Endothelial cell of umbilical vein (primary cell): ENCODE measurements around the gene CEP63. TPM values are rescaled to one million over a fixed set of nuclear protein-coding genes. Genes with fewer than 3 reads are reported as not detected.

Source experiments
- BruUV-seq: library from RNA; stranded (reverse); fragments of 400-500 nt; replicated peaks from 2 replicates; lab custom pipeline; 2021; lab: Mats Ljungman, UMichigan
- CTCF ChIA-PET: fragments of 300-600, 350-600 bp; sonication (Branson Sonifier 250); formaldehyde crosslinking; loops from one replicate; lab custom pipeline; 2021; ENCODE audit warnings: antibody characterized with exemption, inconsistent platforms; lab: Charles Lee
- POLR2A ChIA-PET: fragments of 300-600, 350-600 bp; sonication (Branson Sonifier 250); formaldehyde crosslinking; loops from one replicate; lab custom pipeline; 2021; ENCODE audit warnings: antibody characterized with exemption, inconsistent platforms; lab: Charles Lee
- DNase-seq: peaks from one replicate; pipeline ENCODE4 v3.0.0-alpha.2; 2011; ENCODE audit warnings: low read depth, low spot score
- FAIRE-seq: peaks from 2 replicates; lab custom pipeline; 2011; peaks lifted over from hg19 to GRCh38; lab: Jason Lieb, UNC
- H2AFZ ChIP-seq: 2 replicates; pipeline ENCODE4 v1.6.0; 2012; ENCODE audit warnings: low read depth, low read length, control low read depth, inconsistent platforms
- H3K27ac ChIP-seq: 2 replicates; pipeline ENCODE4 v1.5.1; 2011; ENCODE audit warnings: low read depth, mild to moderate bottlenecking, control low read depth, low read length, moderate library complexity; ENCODE audit not compliant: insufficient read depth
- H3K27me3 ChIP-seq, 2 experiments: 2 replicates each; pipeline versions ENCODE4 v1.6.0 to v1.6.1; 2011; ENCODE audit warnings: low read length in 2 of 2, mixed read lengths in 1 of 2; ENCODE audit not compliant: control insufficient read depth in 2 of 2, insufficient read depth in 2 of 2
- H3K36me3 ChIP-seq, 2 experiments: 2 replicates in 1 of 2; 3 replicates in 1 of 2; pipeline ENCODE4 v1.5.1; 2011; ENCODE audit warnings: low read length in 2 of 2, mild to moderate bottlenecking in 1 of 2, moderate library complexity in 1 of 2; ENCODE audit not compliant: control insufficient read depth in 2 of 2, insufficient read depth in 2 of 2; ENCODE audit errors: extremely low read depth in 1 of 2
- H3K4me1 ChIP-seq: 3 replicates; pipeline ENCODE4 v1.5.1; 2011; ENCODE audit warnings: mild to moderate bottlenecking, low read length; ENCODE audit not compliant: control insufficient read depth, insufficient read depth; ENCODE audit errors: extremely low read depth
- H3K4me2 ChIP-seq: 2 replicates; pipeline ENCODE4 v1.6.1; 2011; ENCODE audit warnings: low read length, control low read depth, mixed read lengths; ENCODE audit not compliant: insufficient read depth
- H3K4me3 ChIP-seq, 3 experiments: fragments of 200-600 bp in 1 of 3; sonication (generic), shearing (Covaris generic) in 1 of 3; replicated peaks in 1 of 3; 2 replicates each; pipeline ENCODE4 v1.5.1; 2011 to 2016; ENCODE audit warnings: control low read depth in 3 of 3, low read length in 3 of 3, mild to moderate bottlenecking in 2 of 3, inconsistent platforms in 1 of 3, low read depth in 1 of 3, moderate library complexity in 1 of 3; ENCODE audit not compliant: insufficient read depth in 1 of 3
- H3K79me2 ChIP-seq: 2 replicates; pipeline ENCODE4 v1.6.0; 2012; ENCODE audit warnings: low read length, inconsistent platforms; ENCODE audit not compliant: control insufficient read depth, insufficient read depth
- H3K9ac ChIP-seq: replicated peaks from 2 replicates; pipeline ENCODE3; 2011; ENCODE audit warnings: low read length, control low read depth; ENCODE audit not compliant: insufficient read depth; ENCODE audit errors: extremely low read depth
- H3K9me1 ChIP-seq: replicated peaks from 3 replicates; pipeline ENCODE4 v1.6.0; 2011; ENCODE audit warnings: mild to moderate bottlenecking, low read length; ENCODE audit not compliant: control insufficient read depth, insufficient read depth; ENCODE audit errors: extremely low read depth
- H3K9me3 ChIP-seq: replicated peaks from 2 replicates; pipeline ENCODE4 v1.5.1; 2012; ENCODE audit warnings: low read length, inconsistent platforms; ENCODE audit not compliant: control insufficient read depth, insufficient read depth
- H4K20me1 ChIP-seq: replicated peaks from 2 replicates; pipeline ENCODE3; 2011; ENCODE audit warnings: mild to moderate bottlenecking, low read length; ENCODE audit not compliant: control insufficient read depth, insufficient read depth; ENCODE audit errors: extremely low read depth
- FOS ChIP-seq: IDR thresholded peaks from 2 replicates; pipeline ENCODE4 v1.6.1; 2011; ENCODE audit warnings: mild to moderate bottlenecking, low read length, moderate library complexity, borderline replicate concordance; ENCODE audit not compliant: insufficient read depth
- GATA2 ChIP-seq: IDR thresholded peaks from 2 replicates; pipeline ENCODE4 v1.7.0; 2011; ENCODE audit warnings: low read depth, mild to moderate bottlenecking, moderate library complexity, mixed read lengths, low read length; ENCODE audit not compliant: insufficient read length, insufficient read depth
- JUN ChIP-seq: IDR thresholded peaks from 2 replicates; pipeline ENCODE4 v1.6.1; 2011; ENCODE audit warnings: borderline replicate concordance, low read depth; ENCODE audit not compliant: insufficient read length, insufficient read depth
- MAX ChIP-seq: IDR thresholded peaks from 2 replicates; pipeline ENCODE4 v1.6.1; 2011; ENCODE audit not compliant: insufficient read depth, insufficient read length
- MYC ChIP-seq: IDR thresholded peaks from one replicate; pipeline ENCODE4 v1.6.1; 2011; ENCODE audit warnings: mild to moderate bottlenecking, low read depth, low read length
- POLR2A ChIP-seq: IDR thresholded peaks from 2 replicates; pipeline ENCODE4 v1.6.1; 2012; ENCODE audit warnings: low read depth, mild to moderate bottlenecking, control low read depth, low read length
- POLR2AphosphoS5 ChIP-seq: IDR thresholded peaks from 2 replicates; pipeline ENCODE4 v1.6.1; 2012; ENCODE audit warnings: low read depth, mild to moderate bottlenecking, control low read depth, low read length, moderate library complexity; ENCODE audit not compliant: insufficient read depth
- dilution Hi-C: fragments of 300-500 bp; cut with MboI; formaldehyde crosslinking; loops from one replicate; pipeline ENCODE4 v1.15.0; 2019; ENCODE audit warnings: low sequenced_read_pairs; ENCODE audit not compliant: extremely low pct_ligation_motif_present
- intact Hi-C: fragments of 100-400 bp; cut with micrococcal nuclease; formaldehyde crosslinking; loops from one replicate; pipeline ENCODE4 v1.10.0; 2022
- polyA plus RNA-seq, 4 experiments: library from polyadenylated mRNA; depleted of rRNA in 3 of 4; stranded (reverse) in 3 of 4; unstranded in 1 of 4; fragments of >200 nt; gene quantifications; 2 replicates each; pipeline versions ENCODE4 v1.2.1 to v1.2.3, GENCODE V29; 2011 to 2012; ENCODE audit warnings: missing spikeins in 1 of 4
- total RNA-seq: library from RNA; stranded (reverse); gene quantifications from 2 replicates; pipeline ENCODE4 v1.2.3, GENCODE V29; 2021
- TF ChIP-seq, protein P1 (sequence below), 2 donors: IDR thresholded peaks; 1 replicate in 1 of 2; 2 replicates in 1 of 2; pipeline ENCODE4 v1.5.1; 2011; ENCODE audit warnings: low read length in 2 of 2, mild to moderate bottlenecking in 2 of 2, moderate library complexity in 2 of 2, control low read depth in 1 of 2, inconsistent platforms in 1 of 2, low read depth in 1 of 2; ENCODE audit not compliant: insufficient read depth in 1 of 2; ENCODE audit errors: extremely low read depth in 1 of 2

The CEP63 gene
- total and polyA plus RNA-seq, 2 donors (not counting 3 experiments of a cell fraction or from before 2014, with no cell fraction given), result 5.7 to 29.4 TPM

DNA sequence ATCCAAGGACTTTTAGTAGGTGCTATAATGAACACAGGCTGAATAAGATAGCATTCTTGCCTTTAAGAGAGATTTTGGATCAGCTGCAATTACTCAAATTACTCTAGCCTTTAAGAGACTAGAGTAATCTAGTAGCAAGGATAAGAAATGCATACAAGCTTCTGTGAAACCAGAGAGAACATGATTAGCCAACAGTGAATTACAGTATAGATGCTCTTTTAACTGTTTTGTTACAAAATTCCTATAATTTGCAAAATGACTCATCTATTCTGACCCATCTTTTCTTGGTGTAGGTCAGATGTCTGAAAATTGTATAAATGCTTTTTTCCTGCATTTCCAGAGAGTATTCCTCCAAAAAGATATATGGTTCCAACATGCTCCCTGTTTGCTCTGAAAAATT is 66.9 kb downstream of the CEP63 start:
- no peak overlapping the region for H3K4me2 ChIP-seq
- DNase-seq, result no peak
- no peaks in the 10 kb centered on the region for H3K4me1 ChIP-seq
- no TSS peak for BruUV-seq
- no peak overlapping the region for H3K27ac ChIP-seq
- H2AFZ ChIP-seq, result no peak overlapping the region
- H3K4me3 ChIP-seq, result no peak overlapping the region
- intact Hi-C loops (no loop called here), dilution Hi-C loops (no loop called here)
- no peaks in the 10 kb centered on the region for H3K27me3 ChIP-seq
- no peak overlapping the region for H3K9ac ChIP-seq
- H3K79me2 ChIP-seq, result no peaks in the 10 kb centered on the region
- H3K9me3 ChIP-seq, result no peaks in the 10 kb centered on the region
- no peaks in the 10 kb centered on the region for H4K20me1 ChIP-seq
- ChIA-PET POLR2A (no interaction called here), CTCF (no interaction called here)
- peaks cover 2 to 3% of the 10 kb centered on the region in 2 experiments for H3K36me3 ChIP-seq
- TF ChIP-seq FOS (no peak), JUN (no peak), POLR2AphosphoS5 (no peak), MYC (no peak), POLR2A (no peak), GATA2 (no peak), MAX (no peak)
- TF ChIP-seq, protein P1, sequence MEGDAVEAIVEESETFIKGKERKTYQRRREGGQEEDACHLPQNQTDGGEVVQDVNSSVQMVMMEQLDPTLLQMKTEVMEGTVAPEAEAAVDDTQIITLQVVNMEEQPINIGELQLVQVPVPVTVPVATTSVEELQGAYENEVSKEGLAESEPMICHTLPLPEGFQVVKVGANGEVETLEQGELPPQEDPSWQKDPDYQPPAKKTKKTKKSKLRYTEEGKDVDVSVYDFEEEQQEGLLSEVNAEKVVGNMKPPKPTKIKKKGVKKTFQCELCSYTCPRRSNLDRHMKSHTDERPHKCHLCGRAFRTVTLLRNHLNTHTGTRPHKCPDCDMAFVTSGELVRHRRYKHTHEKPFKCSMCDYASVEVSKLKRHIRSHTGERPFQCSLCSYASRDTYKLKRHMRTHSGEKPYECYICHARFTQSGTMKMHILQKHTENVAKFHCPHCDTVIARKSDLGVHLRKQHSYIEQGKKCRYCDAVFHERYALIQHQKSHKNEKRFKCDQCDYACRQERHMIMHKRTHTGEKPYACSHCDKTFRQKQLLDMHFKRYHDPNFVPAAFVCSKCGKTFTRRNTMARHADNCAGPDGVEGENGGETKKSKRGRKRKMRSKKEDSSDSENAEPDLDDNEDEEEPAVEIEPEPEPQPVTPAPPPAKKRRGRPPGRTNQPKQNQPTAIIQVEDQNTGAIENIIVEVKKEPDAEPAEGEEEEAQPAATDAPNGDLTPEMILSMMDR (IDR thresholded peaks at IDR 0.05; ENCODE audit: extremely low read depth in 1 of 2, insufficient read depth in 1 of 2, low read depth in 1 of 2, low read length in 2 of 2), result no peak
- no peaks in the 10 kb centered on the region for H3K9me1 ChIP-seq
- FAIRE-seq, result no peak
